IPS DF 4.7 (cell line): Measurements from ENCODE around the gene SKI.

Experiments used
- DNase-seq: peaks from one replicate; pipeline ENCODE4 v3.0.0-alpha.2; 2013; ENCODE audit warnings: low spot score; ENCODE audit errors: extremely low read depth

The SKI gene

GRCh38 chr1:2337501-2337900 is 109.4 kb downstream of the SKI start:
- DNase-seq, result no peak

DNA sequence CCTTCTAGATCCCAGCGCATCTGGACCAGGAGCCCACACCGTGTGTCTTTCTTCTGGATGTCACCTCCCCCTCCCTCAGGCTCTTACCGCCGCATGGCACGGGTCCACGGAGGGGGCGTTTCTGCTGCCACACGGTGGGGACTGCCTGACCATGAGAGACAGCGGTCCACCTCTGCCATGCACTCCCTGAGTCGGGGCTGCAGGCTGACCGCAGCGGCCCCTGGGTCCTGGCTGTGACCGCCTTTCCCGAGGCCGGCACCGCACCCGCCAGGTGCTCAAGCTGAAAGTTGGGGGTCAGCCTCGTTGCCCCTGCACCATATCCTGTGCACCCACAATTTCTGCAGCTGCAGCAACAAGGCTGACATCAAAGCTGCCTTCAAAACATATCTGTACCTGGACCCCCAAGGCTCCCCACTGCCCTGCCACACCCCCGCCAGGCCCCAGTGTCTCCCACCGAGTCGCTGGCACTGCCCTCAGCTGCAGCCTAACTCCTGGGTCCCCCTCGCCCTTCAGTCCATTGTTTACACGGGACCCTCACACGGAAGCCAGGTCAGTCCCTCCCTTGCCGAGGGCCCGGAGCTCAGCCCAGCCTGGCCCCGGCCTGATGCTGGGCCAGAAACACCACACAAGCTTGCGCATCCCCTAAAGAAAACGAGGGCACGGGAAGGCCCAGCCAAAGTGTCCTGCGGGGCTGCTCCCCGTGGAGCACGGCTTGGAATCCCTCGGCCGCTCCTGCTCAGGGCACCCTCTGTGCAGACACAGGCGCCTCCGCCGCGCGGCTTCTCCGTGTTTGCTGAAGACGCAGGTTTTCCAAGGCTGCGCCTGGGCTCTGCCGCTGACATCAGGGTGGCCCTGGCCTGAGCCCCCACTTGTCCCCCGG is 111.3 kb downstream of the SKI start:
- no peak for DNase-seq

GRCh38 chr1:2340086-2340917 is 112.2 kb downstream of the SKI start:
- no peak for DNase-seq

GRCh38 chr1:2340918-2341254 is 112.8 kb downstream of the SKI start:
- no peak for DNase-seq

- no peak for DNase-seq
Measured at GRCh38 chr1:2341706-2342383, 113.7 kb downstream of the SKI start.

- DNase-seq, result no peak
Measured at GRCh38 chr1:2342384-2343022, 114.4 kb downstream of the SKI start.

GRCh38 chr1:2343023-2343935 is 115.2 kb downstream of the SKI start:
- no peak for DNase-seq

DNA sequence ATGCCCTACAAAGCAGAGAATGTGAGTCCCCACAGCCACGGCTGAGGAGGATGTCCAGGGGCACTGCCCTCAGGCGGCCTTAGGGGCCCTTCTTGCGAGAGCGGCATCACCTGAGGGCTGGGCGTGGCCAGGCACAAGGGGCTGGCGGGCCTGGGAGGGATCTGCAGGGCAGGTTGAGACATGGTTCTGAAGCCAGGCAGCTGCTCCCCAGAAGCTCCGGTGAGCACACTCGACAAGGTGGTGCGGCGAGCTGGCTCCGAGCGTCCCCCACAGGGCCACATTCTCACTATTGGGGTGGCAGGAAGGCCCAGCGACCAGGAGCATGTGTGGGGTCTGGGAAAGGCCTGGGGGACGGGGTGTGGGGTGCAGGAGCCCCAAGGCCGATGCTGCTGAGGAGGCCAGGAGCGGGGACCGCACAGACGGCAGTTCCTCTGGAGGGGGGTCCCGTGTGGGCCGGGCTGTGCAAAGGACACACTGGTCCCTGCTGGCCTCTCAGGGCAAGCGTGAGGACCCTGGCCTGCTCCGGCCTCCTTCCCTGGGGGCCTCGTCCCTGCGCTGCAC is 116.1 kb downstream of the SKI start:
- DNase-seq, result no peak

DNA sequence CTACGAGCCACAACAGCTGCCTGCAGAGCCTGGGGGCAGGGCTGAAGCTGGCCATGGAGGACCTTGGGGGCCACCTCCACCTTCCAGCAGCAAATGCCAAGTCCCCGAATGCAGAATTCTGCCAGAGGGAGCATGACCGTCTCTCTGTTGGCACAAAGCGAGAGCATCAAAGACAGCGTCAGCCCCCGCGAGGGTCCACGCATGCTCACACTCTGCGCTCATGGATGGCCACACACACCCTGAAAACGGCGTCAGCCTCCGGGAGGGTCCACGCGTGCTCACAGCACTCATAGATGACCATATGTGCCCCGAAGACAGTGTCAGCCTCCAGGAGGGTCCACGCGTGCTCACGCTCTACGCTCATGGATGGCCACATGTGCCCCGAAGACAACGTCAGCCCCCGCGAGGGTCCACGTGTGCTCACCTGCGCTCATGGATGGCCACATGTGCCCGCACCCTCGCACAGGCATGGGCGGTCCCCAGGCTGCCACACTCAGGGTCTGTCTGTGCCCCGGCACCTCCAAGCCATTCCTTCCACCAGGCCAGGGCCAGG is 116.7 kb downstream of the SKI start:
- DNase-seq, result no peak

GRCh38 chr1:2345297-2346075 is 117.4 kb downstream of the SKI start:
- DNase-seq, result no peak

- DNase-seq, result no peak
Measured at GRCh38 chr1:2346691-2347408, 118.7 kb downstream of the SKI start.

DNA sequence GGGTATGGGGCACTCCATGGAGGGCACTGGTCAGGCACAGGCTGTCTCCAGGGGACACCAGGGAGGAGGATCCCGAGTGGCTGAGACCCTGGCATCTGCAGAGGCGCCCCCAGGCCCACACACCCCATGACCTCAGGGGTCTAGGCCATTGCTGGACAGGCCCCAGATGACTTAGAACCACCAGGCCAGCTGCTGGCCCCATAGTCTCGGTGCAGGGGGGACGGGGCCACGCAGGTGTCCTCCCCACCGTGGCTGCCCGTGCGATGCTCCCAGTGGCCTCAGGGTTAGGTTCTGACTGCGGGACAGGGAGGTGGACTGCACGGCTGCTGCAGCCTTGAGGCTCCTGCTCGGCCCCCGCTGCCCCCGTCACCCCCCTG is 119.3 kb downstream of the SKI start:
- DNase-seq, result no peak

GRCh38 chr1:2347896-2348295 is 119.8 kb downstream of the SKI start:
- no peak for DNase-seq

- no peak for DNase-seq
Measured at GRCh38 chr1:2348346-2349325, 120.5 kb downstream of the SKI start.

DNA sequence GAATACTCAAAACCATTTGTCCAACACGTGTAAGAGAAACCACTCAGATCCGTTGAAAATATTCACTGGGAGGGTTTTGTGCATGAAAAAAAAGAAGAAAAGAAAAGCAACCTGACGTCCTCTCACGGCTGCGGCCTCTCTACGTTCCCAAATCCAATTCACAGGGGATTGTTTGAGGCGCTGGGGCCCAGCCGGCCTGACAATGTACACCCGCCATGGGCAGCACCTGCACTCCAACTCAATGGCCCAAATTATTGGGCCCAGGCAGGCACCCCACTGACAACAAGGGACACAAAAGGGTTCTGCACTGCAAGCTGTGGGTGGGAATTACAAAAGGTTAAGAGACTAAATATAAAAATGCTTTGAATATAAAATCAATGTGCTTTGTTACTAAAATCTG is 121.7 kb downstream of the SKI start:
- no peak for DNase-seq

DNA sequence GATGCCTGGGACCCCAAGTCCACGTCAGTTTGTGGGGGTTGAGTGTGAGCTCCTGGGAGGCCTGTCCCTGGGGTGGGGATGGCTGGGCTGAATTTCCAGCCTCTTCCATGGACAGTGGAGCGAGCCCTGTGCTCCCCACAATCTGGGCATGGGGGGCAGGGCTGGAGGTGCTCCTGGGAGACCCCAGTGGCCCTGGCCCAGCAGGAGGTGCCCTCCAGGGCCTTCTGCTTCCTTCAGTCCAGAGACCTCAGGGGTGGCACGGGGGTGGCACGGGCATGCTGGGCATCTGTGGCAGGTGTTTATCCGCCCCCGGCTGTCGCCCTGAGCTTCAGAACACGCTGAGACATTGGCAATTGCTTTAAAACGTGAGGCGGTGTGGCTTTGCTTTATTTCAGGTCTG is 122.4 kb downstream of the SKI start:
- DNase-seq, result no peak

DNA sequence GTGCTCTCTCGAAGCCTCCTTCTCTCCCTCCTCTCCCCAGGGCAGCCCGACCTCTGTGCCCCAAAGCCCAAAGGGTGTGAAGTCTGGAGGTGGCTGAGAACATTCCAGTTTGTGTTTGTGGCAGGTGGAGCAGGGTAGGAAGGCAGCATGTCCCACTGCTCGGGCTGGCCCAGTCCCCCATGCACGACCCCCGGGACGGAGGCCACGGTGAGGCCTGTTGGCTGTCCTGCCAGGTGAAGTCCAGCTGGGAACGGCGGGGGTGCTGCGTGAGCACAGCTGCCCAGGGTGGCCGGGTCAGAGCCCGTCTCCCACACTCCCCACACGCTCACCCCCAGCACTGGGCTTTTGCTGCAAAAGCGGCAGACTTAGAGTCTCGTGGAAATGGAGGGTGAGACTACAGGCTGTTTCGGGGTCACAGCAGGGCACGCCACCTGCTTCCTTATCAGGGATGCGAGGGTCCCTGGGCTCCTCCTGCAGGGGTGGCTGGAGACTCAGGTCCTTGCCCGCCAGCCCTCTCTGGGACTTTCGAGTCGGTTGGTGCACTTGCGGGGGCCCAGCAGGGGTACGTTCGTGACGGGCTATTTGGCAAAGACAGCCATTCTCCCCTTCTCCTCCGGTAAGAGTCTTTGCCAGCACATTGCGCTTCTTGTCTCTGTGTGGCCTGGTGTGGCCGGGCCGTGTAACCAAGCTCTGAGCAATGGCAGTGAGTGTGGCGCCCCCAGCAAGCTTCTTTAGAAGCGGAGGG is 123.0 kb downstream of the SKI start:
- DNase-seq, result no peak
